Mesothelial cell of epicardium (in vitro differentiated cells): ENCODE measurements around the gene GRM4. TPM values are rescaled to one million over a fixed set of nuclear protein-coding genes. Genes with fewer than 3 reads are reported as not detected.

Source experiments
- DNase-seq, 2 experiments: peaks; one replicate each; pipeline ENCODE4 v3.0.0; 2021; ENCODE audit warnings: low spot score in 2 of 2; ENCODE audit not compliant: unreplicated experiment in 2 of 2
- H3K27ac Mint-ChIP-seq: 2 replicates; pipeline ENCODE4 v1.8.0; 2021; ENCODE audit warnings: mixed read lengths
- H3K27me3 Mint-ChIP-seq: 2 replicates; pipeline ENCODE4 v1.8.0; 2021; ENCODE audit warnings: low read depth, mixed read lengths
- H3K36me3 Mint-ChIP-seq: 2 replicates; pipeline ENCODE4 v1.8.0; 2021; ENCODE audit warnings: mixed read lengths
- H3K4me1 Mint-ChIP-seq: 2 replicates; pipeline ENCODE4 v1.8.0; 2021; ENCODE audit warnings: mixed read lengths
- H3K4me3 Mint-ChIP-seq: 2 replicates; pipeline ENCODE4 v1.8.0; 2021; ENCODE audit warnings: mild to moderate bottlenecking, moderate library complexity, mixed read lengths
- H3K9me3 Mint-ChIP-seq: 2 replicates; pipeline ENCODE4 v1.8.0; 2021; ENCODE audit warnings: mixed read lengths
- CTCF ChIP-seq: fragments of 200-600 bp; sonication (generic); IDR thresholded peaks from one replicate; pipeline ENCODE4 v1.5.0; 2021; ENCODE audit warnings: antibody characterized with exemption; ENCODE audit not compliant: unreplicated experiment
- total RNA-seq: library from RNA; stranded (reverse); gene quantifications from 3 replicates; pipeline ENCODE4 v1.2.1, GENCODE V29; 2021

GRM4 gene
- total RNA-seq, 1 donor from 2014 or later: 0.22 TPM

- Mint-ChIP-seq H3K4me3 (no peak overlapping the region), H3K27ac (no peak overlapping the region), H3K4me1 (peaks cover 2% of the 10 kb centered on the region), H3K9me3 (no peaks in the 10 kb centered on the region), H3K36me3 (no peaks in the 10 kb centered on the region), H3K27me3 (peaks cover 38% of the 10 kb centered on the region)
- DNase-seq: no peak
- peak; percentile 54 for TF ChIP-seq CTCF
These were observed 83.1 kb downstream of the GRM4 start for GRCh38 chr6:34062815-34063214.

DNA sequence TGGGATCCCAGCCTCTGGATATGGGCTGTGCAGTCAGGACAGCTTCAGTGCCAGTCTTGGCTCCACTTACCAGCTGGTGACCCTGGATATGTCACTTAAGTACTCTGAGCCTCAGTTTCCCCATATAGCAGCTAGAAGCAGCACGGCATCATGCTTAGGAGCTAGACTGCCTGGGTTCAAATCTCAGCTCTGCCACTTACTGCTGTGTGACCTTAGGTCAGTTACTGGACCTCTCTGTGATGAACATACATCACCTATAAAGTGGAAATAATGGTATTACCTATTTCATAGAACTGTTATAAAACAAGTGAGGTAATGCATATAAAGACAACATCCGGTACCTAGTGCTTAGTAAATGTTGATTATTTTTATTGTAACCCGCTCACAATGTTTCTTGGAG, 83.7 kb downstream of the GRM4 start:
- no peaks in the 10 kb centered on the region for H3K36me3 Mint-ChIP-seq
- TF ChIP-seq CTCF: no peak
- no peak overlapping the region for H3K27ac Mint-ChIP-seq
- H3K9me3 Mint-ChIP-seq: no peaks in the 10 kb centered on the region
- H3K4me1 Mint-ChIP-seq: peaks cover 2% of the 10 kb centered on the region
- H3K4me3 Mint-ChIP-seq: no peak overlapping the region
- H3K27me3 Mint-ChIP-seq: peaks cover 38% of the 10 kb centered on the region
- DNase-seq: no peak

DNA sequence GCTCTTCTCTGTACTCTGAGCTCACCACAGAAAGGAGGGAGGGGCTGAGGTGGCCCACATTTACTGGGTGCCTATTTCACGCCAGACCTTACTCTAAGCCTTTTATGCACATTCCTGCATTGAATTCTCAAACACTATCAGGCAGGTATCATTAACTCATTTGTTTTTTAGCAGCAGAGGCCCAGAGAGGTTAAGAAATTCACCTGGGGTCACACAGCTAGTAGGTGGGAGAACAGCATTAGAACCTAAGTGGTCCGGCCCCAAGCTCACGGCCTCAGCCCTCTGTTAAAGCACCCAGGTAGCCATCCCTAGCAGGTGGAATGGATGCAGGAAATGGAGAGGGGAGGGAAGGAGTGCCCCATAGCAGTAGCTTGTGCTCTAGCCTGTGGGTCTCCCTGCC, 84.5 kb downstream of the GRM4 start:
- H3K4me3 Mint-ChIP-seq: no peak overlapping the region
- H3K27ac Mint-ChIP-seq: no peak overlapping the region
- H3K36me3 Mint-ChIP-seq: no peaks in the 10 kb centered on the region
- no peak for TF ChIP-seq CTCF
- peaks cover 2% of the 10 kb centered on the region for H3K4me1 Mint-ChIP-seq
- no peak for DNase-seq
- no peaks in the 10 kb centered on the region for H3K9me3 Mint-ChIP-seq
- H3K27me3 Mint-ChIP-seq: peaks cover 33% of the 10 kb centered on the region

GRCh38 chr6:34059914-34060313, 86.0 kb downstream of the GRM4 start:
- peaks cover 24% of the 10 kb centered on the region for H3K27me3 Mint-ChIP-seq
- no peak for DNase-seq
- H3K9me3 Mint-ChIP-seq: no peaks in the 10 kb centered on the region
- no peaks in the 10 kb centered on the region for H3K36me3 Mint-ChIP-seq
- no peak overlapping the region for H3K27ac Mint-ChIP-seq
- TF ChIP-seq CTCF: no peak
- no peak overlapping the region for H3K4me3 Mint-ChIP-seq
- peaks cover 4% of the 10 kb centered on the region for H3K4me1 Mint-ChIP-seq

DNA sequence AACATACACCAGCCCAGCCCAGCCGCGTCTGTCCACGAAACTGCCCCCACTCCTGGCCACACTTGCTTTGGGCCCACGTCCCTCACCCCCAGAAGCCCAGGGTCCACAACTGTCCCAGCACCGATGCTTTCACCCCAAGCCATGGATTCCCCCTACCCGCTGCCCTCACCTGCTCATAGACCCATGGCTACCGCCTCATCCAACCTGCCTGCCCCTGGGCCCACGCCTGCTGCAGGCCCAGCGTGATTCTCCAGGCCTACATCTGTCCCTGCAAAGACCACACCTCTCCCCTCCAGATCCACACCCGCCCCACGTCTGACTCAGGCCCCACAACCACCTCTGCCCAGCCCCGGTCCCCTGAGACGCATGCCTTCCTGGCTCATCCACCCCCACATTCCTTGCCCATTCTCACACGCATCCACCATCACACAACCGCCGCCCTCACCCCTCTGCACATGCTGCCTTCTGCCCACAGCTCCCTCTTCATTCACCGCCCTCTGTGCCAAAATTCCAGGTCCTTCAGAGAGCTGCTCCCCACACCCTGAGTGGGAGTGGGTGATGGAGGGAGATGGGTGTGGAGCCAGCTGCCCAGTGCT, 86.7 kb downstream of the GRM4 start:
- no peak for DNase-seq
- no peak for TF ChIP-seq CTCF
- Mint-ChIP-seq H3K36me3 (no peaks in the 10 kb centered on the region), H3K27ac (no peak overlapping the region), H3K9me3 (no peaks in the 10 kb centered on the region), H3K27me3 (peaks cover 22% of the 10 kb centered on the region), H3K4me1 (peaks cover 4% of the 10 kb centered on the region), H3K4me3 (no peak overlapping the region)

GRCh38 chr6:34057790-34058189, 88.1 kb downstream of the GRM4 start:
- no peak overlapping the region for H3K4me3 Mint-ChIP-seq
- peaks cover 15% of the 10 kb centered on the region for H3K27me3 Mint-ChIP-seq
- H3K36me3 Mint-ChIP-seq: no peaks in the 10 kb centered on the region
- peaks cover 1% of the 10 kb centered on the region for H3K4me1 Mint-ChIP-seq
- H3K9me3 Mint-ChIP-seq: no peaks in the 10 kb centered on the region
- H3K27ac Mint-ChIP-seq: no peak overlapping the region
- DNase-seq: no peak
- no peak for TF ChIP-seq CTCF
